Activated CD8-positive, alpha-beta memory T cell treated with anti-CD3 and anti-CD28 coated beads, Interleukin-2, amount 10 ng/mL, durations not matched to agents 7 days and 5 days (primary cell): ENCODE measurements around the gene INAFM1. TPM values are rescaled to one million over a fixed set of nuclear protein-coding genes. Genes with fewer than 3 reads are reported as not detected.

Experiments used
- ATAC-seq: fragments of 150-1000 bp; cut with Tn5 transposase; one replicate; pipeline ENCODE4 v1.10.0; 2021; ENCODE audit warnings: moderate library complexity
- CTCF ChIA-PET: fragments of 350-600 bp; sonication (Branson Sonifier 250); formaldehyde crosslinking; loops from one replicate; lab custom pipeline; 2021; ENCODE audit warnings: antibody characterized with exemption; lab: Charles Lee
- DNase-seq: peaks from one replicate; pipeline ENCODE4 v3.0.0-alpha.2; 2020
- H3K27ac Mint-ChIP-seq: one replicate; pipeline ENCODE4 v1.8.0; 2021; ENCODE audit warnings: mild to moderate bottlenecking, mixed read lengths
- H3K27me3 Mint-ChIP-seq: one replicate; pipeline ENCODE4 v1.8.0; 2021; ENCODE audit warnings: mixed read lengths
- H3K36me3 Mint-ChIP-seq: one replicate; pipeline ENCODE4 v1.8.0; 2021; ENCODE audit warnings: mild to moderate bottlenecking, mixed read lengths
- H3K4me1 Mint-ChIP-seq: one replicate; pipeline ENCODE4 v1.8.0; 2021; ENCODE audit warnings: mixed read lengths
- H3K4me3 Mint-ChIP-seq: one replicate; pipeline ENCODE4 v1.8.0; 2021; ENCODE audit warnings: mild to moderate bottlenecking, moderate library complexity, mixed read lengths
- H3K9me3 Mint-ChIP-seq: one replicate; pipeline ENCODE4 v1.8.0; 2022; ENCODE audit warnings: low read depth, mixed read lengths
- total RNA-seq, 2 experiments: library from RNA; stranded (reverse); gene quantifications; one replicate each; pipeline ENCODE4 v1.2.3, GENCODE V29; 2021

The INAFM1 gene
- total RNA-seq, 2 experiments from 2014 or later = 7.6 to 14.5 TPM

DNA sequence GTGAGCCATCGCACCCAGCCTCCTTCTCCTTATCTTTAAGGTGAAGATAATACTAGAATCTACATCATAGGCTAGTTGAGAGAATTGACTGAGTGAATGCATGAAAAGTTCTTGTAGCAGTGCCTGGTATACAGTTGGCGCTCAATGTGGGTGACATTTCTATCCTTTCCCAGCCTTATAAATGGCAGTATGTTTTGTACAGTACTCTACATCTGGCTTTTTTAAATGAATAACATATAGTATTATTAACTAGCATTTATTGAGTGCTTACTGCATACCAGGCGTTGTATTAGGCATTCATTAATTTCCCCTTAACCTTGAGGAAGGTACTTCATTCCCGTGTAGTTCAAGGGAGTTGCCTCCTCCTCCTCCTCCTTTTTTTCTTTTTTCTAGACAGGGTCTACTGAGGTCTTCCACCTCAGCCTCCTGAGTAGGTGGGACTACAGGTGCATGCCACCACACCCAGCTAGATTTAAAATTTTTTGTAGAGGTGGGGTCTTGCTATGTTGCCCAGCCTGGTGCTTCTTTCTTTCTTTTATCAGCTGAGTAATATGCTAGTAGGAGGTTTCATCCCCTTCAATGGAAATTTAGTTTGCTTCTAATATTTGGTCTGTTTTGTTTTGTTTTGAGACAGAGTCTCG lies 37.8 kb downstream of the INAFM1 start:
- Mint-ChIP-seq H3K36me3 (no peaks in the 10 kb centered on the region), H3K27ac (no peak overlapping the region), H3K9me3 (no peaks in the 10 kb centered on the region), H3K27me3 (peaks cover 7% of the 10 kb centered on the region), H3K4me3 (no peak overlapping the region), H3K4me1 (no peaks in the 10 kb centered on the region)
- ATAC-seq (no peak), DNase-seq (no peak)
- CTCF ChIA-PET = no interaction called here

DNA sequence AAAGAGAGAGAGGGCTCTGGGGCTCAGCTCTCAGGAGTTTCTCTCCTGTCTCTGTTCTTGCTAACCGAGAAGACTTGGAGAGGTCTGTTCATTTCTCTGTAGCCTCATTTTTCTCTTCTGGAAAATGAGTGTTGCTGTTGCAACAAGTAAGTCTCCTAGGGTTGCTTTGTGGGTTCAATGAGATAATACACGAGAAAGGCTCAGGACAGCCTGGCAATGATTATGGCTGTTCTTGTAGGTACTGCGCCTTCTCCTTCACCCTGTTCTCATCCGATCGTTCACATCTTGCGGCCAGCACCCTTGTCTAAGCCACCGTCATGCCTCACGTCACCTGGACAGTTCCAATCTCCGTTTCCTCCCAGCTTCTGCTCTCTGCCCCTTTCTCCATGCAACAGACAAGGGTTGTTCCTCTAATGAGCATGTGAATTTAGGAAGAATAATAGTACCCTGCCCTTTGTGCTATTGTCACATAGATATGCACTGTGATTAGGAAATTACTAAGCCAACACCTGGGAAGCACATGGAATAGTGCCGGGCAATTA lies 39.1 kb downstream of the INAFM1 start:
- DNase-seq = no peak
- Mint-ChIP-seq H3K36me3 (no peaks in the 10 kb centered on the region), H3K9me3 (no peaks in the 10 kb centered on the region), H3K4me1 (no peaks in the 10 kb centered on the region), H3K4me3 (no peak overlapping the region), H3K27me3 (peaks cover 7% of the 10 kb centered on the region), H3K27ac (no peak overlapping the region)
- ATAC-seq = no peak
- CTCF ChIA-PET = no interaction called here

DNA sequence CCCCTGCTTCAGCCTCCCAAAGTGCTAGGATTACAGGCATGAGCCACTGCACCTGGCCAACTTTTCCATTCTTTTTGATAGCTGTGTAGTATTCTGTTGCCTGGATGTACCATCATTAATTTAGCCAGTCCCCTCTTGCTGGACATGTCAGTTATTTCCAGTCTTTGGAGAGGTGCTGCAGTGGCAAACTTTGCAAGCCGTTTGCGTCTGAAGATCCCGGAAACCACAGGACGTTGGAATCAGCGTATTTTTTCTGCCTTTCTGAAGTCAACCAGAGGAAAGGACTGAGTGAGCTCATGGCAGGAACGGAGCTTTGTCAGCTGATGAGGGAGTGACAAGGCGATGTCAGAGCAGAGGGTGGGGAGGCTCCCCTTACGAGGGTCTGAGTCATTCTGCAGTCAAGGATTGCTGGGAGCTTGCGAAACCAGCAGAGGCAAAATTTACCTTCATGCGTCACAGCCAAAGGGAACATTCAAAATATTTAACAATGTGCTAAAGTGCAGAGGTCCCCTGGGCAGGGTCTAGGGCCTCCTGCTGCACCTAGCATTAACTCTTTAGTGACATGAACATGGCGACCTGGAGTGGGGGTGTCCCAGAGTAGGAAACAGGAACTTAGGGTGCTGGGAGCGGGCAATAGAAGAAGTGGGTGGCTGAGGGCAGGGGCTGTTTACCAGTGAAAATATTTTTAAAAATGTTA lies 40.6 kb downstream of the INAFM1 start:
- Mint-ChIP-seq H3K4me3 (no peak overlapping the region), H3K9me3 (no peaks in the 10 kb centered on the region), H3K4me1 (no peaks in the 10 kb centered on the region)

DNA sequence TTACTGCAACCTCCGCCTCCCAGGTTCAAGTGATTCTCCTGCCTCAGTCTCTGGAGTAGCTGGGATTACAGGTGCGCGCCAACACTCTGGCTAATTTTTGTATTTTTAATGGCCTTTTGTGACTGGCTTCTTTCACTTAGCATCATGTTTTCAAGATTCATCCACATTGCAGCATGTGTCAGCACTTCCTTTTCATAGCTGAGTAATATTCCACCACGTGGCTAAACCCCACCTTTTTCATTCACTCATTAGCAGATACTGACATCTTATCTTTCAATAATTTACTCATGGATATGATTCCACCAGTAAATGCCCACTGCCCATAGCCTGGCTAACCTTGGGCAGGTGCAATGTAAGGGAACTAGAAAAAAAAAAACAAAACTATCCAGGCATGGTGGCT lies 41.8 kb downstream of the INAFM1 start:
- no peaks in the 10 kb centered on the region for H3K36me3 Mint-ChIP-seq
- DNase-seq (no peak), ATAC-seq (no peak)
- no peaks in the 10 kb centered on the region for H3K4me1 Mint-ChIP-seq
- H3K27ac Mint-ChIP-seq = no peak overlapping the region
- CTCF ChIA-PET = interaction anchor here (3.4 kb wide), 1 partner anchor 11 kb away, joined by 14 read pairs; no protein-coding TSS in a partner anchor
- H3K4me3 Mint-ChIP-seq = no peak overlapping the region
- no peaks in the 10 kb centered on the region for H3K9me3 Mint-ChIP-seq
- peaks cover 8% of the 10 kb centered on the region for H3K27me3 Mint-ChIP-seq

More for the DNA sequence above, 40.6 kb downstream of the INAFM1 start:
- ATAC-seq (no peak), DNase-seq (no peak)
- Mint-ChIP-seq H3K36me3 (no peaks in the 10 kb centered on the region), H3K27me3 (peaks cover 6% of the 10 kb centered on the region), H3K27ac (no peak overlapping the region)
- CTCF ChIA-PET = interaction anchor here (0.7 to 3.4 kb wide), 4 partner anchors 10 to 77 kb away, joined by 4 to 14 read pairs (median 4); no protein-coding TSS in a partner anchor

DNA sequence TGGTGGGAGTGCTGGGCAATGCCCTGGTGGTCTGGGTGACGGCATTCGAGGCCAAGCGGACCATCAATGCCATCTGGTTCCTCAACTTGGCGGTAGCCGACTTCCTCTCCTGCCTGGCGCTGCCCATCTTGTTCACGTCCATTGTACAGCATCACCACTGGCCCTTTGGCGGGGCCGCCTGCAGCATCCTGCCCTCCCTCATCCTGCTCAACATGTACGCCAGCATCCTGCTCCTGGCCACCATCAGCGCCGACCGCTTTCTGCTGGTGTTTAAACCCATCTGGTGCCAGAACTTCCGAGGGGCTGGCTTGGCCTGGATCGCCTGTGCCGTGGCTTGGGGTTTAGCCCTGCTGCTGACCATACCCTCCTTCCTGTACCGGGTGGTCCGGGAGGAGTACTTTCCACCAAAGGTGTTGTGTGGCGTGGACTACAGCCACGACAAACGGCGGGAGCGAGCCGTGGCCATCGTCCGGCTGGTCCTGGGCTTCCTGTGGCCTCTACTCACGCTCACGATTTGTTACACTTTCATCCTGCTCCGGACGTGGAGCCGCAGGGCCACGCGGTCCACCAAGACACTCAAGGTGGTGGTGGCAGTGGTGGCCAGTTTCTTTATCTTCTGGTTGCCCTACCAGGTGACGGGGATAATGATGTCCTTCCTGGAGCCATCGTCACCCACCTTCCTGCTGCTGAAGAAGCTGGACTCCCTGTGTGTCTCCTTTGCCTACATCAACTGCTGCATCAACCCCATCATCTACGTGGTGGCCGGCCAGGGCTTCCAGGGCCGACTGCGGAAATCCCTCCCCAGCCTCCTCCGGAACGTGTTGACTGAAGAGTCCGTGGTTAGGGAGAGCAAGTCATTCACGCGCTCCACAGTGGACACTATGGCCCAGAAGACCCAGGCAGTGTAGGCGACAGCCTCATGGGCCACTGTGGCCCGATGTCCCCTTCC lies 45.5 kb downstream of the INAFM1 start:
- Mint-ChIP-seq H3K27ac (no peak overlapping the region), H3K4me3 (no peak overlapping the region), H3K9me3 (no peaks in the 10 kb centered on the region), H3K27me3 (peaks cover 13% of the 10 kb centered on the region), H3K4me1 (no peaks in the 10 kb centered on the region), H3K36me3 (no peaks in the 10 kb centered on the region)
- CTCF ChIA-PET = interaction anchor here (1.0 kb wide), 1 partner anchor 29 kb away, joined by 3 read pairs; the partner anchor contains the start of gene DHX34
- ATAC-seq (no peak), DNase-seq (no peak)

DNA sequence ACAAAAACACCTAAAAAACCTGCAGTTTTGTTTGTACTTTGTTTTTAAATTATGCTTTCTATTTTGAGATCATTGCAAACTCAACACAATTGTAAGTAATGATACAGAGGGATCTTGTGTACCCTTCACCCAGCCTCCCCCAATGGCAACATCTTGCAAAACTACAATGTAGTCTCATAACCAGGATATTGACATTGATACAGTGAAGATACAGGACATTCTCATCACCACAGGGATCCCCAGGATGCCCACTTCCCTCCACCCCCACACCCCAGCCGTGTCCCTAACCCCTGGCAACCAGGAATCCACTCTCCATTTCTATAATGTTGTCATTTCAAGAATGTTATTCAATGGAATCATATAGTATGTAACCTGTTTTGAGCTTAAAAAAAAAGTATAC lies 46.9 kb downstream of the INAFM1 start:
- no peaks in the 10 kb centered on the region for H3K9me3 Mint-ChIP-seq
- no peak overlapping the region for H3K27ac Mint-ChIP-seq
- no peak overlapping the region for H3K4me3 Mint-ChIP-seq
- no peak for DNase-seq
- no peaks in the 10 kb centered on the region for H3K4me1 Mint-ChIP-seq
- peaks cover 11% of the 10 kb centered on the region for H3K27me3 Mint-ChIP-seq
- H3K36me3 Mint-ChIP-seq = no peaks in the 10 kb centered on the region
- CTCF ChIA-PET = interaction anchor here (1.0 kb wide), 1 partner anchor 28 kb away, joined by 3 read pairs; the partner anchor contains the start of gene DHX34
- ATAC-seq = no peak

DNA sequence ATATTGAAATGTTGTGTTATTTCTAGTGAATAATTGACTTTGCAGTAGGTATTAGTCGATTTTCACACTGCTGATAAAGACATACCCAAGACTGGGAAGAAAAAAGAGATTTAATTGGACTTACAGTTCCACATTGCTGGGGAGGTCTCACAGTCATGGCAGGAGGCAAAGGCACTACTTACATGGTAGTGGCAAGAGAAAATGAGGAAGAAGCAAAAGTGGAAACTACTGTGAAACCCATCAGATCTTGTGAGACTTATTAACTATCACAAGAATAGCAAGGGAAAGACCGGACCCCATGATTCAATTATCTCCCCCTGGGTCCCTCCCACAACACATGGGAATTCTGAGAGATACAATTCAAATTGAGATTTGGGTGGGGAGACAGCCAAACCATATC lies 47.4 kb downstream of the INAFM1 start:
- Mint-ChIP-seq H3K4me1 (no peaks in the 10 kb centered on the region), H3K9me3 (no peaks in the 10 kb centered on the region), H3K36me3 (no peaks in the 10 kb centered on the region), H3K27me3 (peaks cover 11% of the 10 kb centered on the region), H3K4me3 (no peak overlapping the region), H3K27ac (no peak overlapping the region)
- DNase-seq = no peak
- CTCF ChIA-PET = no interaction called here
- no peak for ATAC-seq

DNA sequence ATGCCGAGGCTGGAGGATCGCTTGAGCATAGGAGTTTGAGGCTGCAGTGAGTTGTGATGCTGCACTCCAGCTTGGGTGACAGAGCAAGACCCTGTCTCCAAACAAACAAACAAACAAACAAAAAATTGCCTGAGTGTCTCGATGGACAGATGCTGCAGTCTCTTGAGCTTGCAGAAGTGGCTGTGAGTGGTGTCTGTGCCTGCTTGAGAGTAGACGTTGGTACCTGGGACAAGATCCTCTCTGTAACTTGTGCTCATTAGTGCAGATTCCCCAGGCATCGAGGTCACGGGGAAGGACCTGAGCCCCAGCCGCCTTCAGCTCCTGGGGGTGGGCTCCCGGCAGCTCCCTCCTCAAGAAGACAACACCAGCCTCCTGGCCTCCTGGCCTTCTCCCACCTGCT lies 48.7 kb downstream of the INAFM1 start:
- Mint-ChIP-seq H3K27me3 (peaks cover 11% of the 10 kb centered on the region), H3K27ac (no peak overlapping the region), H3K36me3 (no peaks in the 10 kb centered on the region), H3K4me1 (no peaks in the 10 kb centered on the region), H3K9me3 (no peaks in the 10 kb centered on the region), H3K4me3 (no peak overlapping the region)
- no peak for DNase-seq
- CTCF ChIA-PET = interaction anchor here (1.1 to 1.9 kb wide), 3 partner anchors 19 to 27 kb away, joined by 3 to 8 read pairs (median 3); partner anchors contain the start of gene DHX34
- no peak for ATAC-seq

DNA sequence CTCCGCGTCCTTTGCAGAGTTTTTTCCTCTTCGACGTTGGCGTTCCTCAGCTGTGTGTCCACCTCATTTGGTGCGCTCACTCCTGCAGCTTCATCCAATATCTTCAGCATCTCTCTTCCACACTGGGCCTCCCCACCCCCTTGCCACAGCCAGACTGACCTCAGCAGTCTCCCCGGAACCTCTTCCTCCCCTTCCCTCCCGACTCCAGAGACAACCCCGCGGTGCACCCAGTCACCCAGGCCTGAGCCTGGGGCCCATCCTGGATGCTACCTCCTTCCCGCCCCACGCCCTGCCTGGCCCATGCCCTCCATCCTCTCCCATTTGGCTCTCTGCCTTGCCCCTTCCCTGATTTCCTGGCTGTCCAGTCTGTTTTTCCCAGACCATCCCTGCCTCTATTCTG lies 49.2 kb downstream of the INAFM1 start:
- H3K4me1 Mint-ChIP-seq = no peaks in the 10 kb centered on the region
- H3K36me3 Mint-ChIP-seq = no peaks in the 10 kb centered on the region
- H3K9me3 Mint-ChIP-seq = no peaks in the 10 kb centered on the region
- no peak overlapping the region for H3K4me3 Mint-ChIP-seq
- CTCF ChIA-PET = interaction anchor here (1.1 to 1.9 kb wide), 2 partner anchors 19 to 25 kb away, joined by 3 to 8 read pairs; partner anchors contain the start of gene DHX34
- ATAC-seq (no peak), DNase-seq (no peak)
- no peak overlapping the region for H3K27ac Mint-ChIP-seq
- H3K27me3 Mint-ChIP-seq = peaks cover 11% of the 10 kb centered on the region

DNA sequence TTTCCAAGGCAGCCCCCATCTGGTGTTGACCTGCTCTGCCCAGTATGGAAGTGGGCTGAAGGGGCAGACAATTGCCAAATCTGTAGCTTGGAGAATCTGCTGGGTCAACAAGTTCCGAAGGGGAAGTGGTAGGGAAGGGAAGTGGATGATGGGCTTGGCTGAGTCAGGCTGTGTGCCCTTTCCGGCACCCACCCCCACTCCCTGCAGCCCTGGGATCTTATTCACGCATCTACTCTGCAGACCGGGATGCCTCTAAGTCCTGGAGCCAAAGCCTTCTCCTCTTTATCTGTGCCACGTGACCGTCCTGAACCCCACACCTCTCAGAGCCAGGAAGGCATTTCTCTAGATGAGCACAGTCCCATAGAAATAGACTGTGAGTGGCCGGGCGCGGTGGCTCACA lies 49.8 kb downstream of the INAFM1 start:
- no peak for ATAC-seq
- DNase-seq = no peak
- H3K27ac Mint-ChIP-seq = no peak overlapping the region
- no peaks in the 10 kb centered on the region for H3K9me3 Mint-ChIP-seq
- no peaks in the 10 kb centered on the region for H3K4me1 Mint-ChIP-seq
- H3K36me3 Mint-ChIP-seq = no peaks in the 10 kb centered on the region
- peaks cover 11% of the 10 kb centered on the region for H3K27me3 Mint-ChIP-seq
- H3K4me3 Mint-ChIP-seq = no peak overlapping the region
- CTCF ChIA-PET = no interaction called here
